ENCODE results near the gene CHDH. TPM values are rescaled to one million over a fixed set of nuclear protein-coding genes. Genes with fewer than 3 reads are reported as not detected.

CHDH gene
- total and polyA plus RNA-seq, 3 experiments from 2014 or later, result 0.42 to 0.71 TPM; not detected in 1

DNA sequence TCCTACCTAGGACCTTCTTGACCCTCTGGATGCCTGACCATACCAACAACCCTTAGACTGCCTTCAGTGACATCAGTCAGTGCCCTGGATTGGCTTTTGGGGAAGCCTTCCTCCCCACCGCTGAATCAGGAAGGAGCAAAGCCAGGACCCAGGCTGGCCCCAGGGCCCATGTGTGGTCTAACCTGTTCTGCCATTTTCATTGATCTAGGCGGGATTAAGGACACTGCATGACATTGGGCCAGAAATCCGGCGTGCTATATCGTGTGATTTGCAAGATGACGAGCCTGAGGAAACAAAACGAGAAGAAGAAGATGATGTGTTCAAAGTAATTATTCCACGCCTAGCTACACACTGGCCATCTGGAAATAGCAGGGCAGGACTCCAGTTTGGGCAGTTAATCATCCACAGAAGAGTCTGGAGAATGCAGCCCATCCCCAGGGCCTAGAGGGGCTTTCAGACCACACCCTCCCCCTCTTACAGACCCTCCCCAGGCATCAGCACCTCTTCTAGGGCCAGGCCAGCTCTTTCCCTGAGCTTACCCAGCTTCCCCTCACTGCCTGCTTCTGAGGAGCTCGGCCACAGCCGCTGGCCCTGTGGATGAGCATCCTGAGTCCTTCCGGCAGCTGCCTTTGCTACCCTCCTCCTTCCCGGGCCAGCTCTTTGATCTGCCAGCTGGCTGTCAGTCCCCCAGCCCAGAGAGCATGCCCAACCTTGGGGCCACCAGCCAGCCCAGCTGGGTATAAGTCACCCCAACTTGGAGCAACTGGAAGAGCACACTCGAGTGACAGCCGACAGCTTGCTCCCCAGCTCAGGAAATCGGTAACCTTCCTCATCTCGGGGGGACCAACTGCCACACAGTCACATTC lies 45.9 kb downstream of the CHDH start:
- DNase-seq, result no peak
- Histone ChIP-seq H3K9me3 (ENCODE audit: low read length) (no peaks in the 10 kb centered on the region), H3K36me3 (ENCODE audit: insufficient read depth, low read length) (no peaks in the 10 kb centered on the region), H3K4me3 (ENCODE audit: low read length) (no peak overlapping the region), H3K27me3 (ENCODE audit: insufficient read depth, low read length, poor library complexity, severe bottlenecking) (no peaks in the 10 kb centered on the region), H3K27ac (ENCODE audit: low read depth, low read length) (no peak overlapping the region), H3K4me1 (ENCODE audit: insufficient read depth, low read length) (no peaks in the 10 kb centered on the region)
- no peak overlapping the region for H3K27ac Mint-ChIP-seq
- no peaks in the 10 kb centered on the region for H3K36me3 Mint-ChIP-seq
- H3K27me3 Mint-ChIP-seq, result peaks cover 1 to 8% of the 10 kb centered on the region in 2 donors
- POLR2A ChIA-PET, result no interaction called here
- H3K4me3 Mint-ChIP-seq, result no peak overlapping the region
- no peaks in the 10 kb centered on the region for H3K9me3 Mint-ChIP-seq
- H3K4me1 Mint-ChIP-seq, result no peaks in the 10 kb centered on the region
- CTCF ChIA-PET, result interaction anchor here (0.6 kb wide), 1 partner anchor 309 kb away, joined by 3 read pairs; no protein-coding TSS in a partner anchor

GRCh38 chr3:53799338-53799865 lies 46.8 kb downstream of the CHDH start:
- no peak overlapping the region for H3K27ac Mint-ChIP-seq
- no peaks in the 10 kb centered on the region for H3K9me3 Mint-ChIP-seq
- H3K4me3 ChIP-seq (ENCODE audit: low read length), result no peak overlapping the region
- no peaks in the 10 kb centered on the region for H3K9me3 ChIP-seq (ENCODE audit: low read length)
- ChIA-PET POLR2A (no interaction called here), CTCF (no interaction called here)
- no peaks in the 10 kb centered on the region for H3K4me1 Mint-ChIP-seq
- no peaks in the 10 kb centered on the region for H3K36me3 Mint-ChIP-seq
- no peak for DNase-seq
- H3K27ac ChIP-seq (ENCODE audit: low read depth, low read length), result no peak overlapping the region
- H3K4me1 ChIP-seq (ENCODE audit: insufficient read depth, low read length), result no peaks in the 10 kb centered on the region
- H3K4me3 Mint-ChIP-seq, result no peak overlapping the region
- H3K27me3 ChIP-seq (ENCODE audit: insufficient read depth, low read length, poor library complexity, severe bottlenecking), result no peaks in the 10 kb centered on the region
- H3K27me3 Mint-ChIP-seq, result peaks cover 0 to 8% of the 10 kb centered on the region in 2 donors
- H3K36me3 ChIP-seq (ENCODE audit: insufficient read depth, low read length), result no peaks in the 10 kb centered on the region

DNA sequence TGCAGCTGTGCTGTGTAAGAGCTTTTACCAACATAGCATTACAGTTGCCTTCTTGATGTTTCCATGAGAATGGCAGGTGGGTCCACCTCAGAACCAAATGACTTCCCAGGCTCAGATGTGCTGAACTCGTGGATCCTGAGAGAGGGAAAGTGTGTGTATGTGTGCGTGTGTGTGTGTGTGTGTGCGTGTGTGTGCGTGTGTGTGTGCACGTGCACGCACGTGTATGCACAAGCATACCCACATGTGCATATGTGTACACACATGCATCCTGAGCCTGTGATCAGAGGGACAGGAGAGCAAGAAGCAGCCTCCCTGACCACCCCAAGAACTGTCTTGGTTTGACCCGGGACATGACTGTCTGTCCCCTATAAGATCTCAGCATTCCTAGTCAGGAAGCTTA lies 48.1 kb downstream of the CHDH start:
- Histone ChIP-seq H3K9me3 (ENCODE audit: low read length) (no peaks in the 10 kb centered on the region), H3K27ac (ENCODE audit: low read depth, low read length) (no peak overlapping the region), H3K4me3 (ENCODE audit: low read length) (no peak overlapping the region), H3K36me3 (ENCODE audit: insufficient read depth, low read length) (no peaks in the 10 kb centered on the region), H3K27me3 (ENCODE audit: insufficient read depth, low read length, poor library complexity, severe bottlenecking) (no peaks in the 10 kb centered on the region), H3K4me1 (ENCODE audit: insufficient read depth, low read length) (no peaks in the 10 kb centered on the region)
- ChIA-PET CTCF (no interaction called here), POLR2A (no interaction called here)
- no peaks in the 10 kb centered on the region for H3K36me3 Mint-ChIP-seq
- peaks cover 0 to 13% of the 10 kb centered on the region in 2 donors for H3K27me3 Mint-ChIP-seq
- no peak overlapping the region for H3K27ac Mint-ChIP-seq
- H3K9me3 Mint-ChIP-seq, result no peaks in the 10 kb centered on the region
- no peaks in the 10 kb centered on the region for H3K4me1 Mint-ChIP-seq
- no peak for DNase-seq
- no peak overlapping the region for H3K4me3 Mint-ChIP-seq

DNA sequence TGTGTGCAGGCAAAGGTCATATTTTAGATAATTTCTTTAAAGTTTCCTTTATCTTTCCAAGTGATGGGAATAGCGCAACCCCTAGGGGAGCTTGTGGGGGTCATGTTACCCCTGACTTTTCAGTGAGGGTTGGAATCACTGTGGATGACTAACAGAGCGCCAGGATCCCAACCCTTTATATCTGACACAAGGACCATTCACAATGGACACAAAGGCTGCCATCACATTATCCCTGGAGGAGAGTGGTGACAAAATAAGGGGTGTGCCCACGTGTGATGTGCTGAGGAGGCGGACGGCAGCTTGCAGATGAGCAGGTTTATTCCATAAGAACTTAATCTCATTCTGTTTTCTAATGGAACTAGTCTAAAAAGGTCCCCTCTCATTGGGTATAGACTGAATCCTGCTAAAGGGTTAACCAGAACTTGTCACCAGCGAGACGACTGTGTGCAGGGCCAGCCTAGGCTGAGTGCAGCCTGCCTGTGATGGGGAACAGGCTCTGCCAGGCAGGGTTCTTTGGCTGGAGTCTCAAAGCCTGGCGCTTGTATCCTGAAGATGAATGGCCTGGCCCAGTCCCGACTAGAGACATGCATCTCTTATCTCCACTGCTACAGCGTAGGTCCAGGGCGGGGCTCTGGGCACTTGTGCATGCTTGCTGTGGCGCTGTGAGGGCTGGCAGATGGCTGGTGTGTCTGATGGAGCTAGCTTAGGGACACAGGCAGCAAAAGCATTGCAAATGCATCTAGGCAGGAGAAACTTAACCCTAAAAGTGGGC lies 50.2 kb downstream of the CHDH start:
- ChIA-PET POLR2A (no interaction called here), CTCF (no interaction called here)
- H3K4me3 ChIP-seq (ENCODE audit: low read length), result no peak overlapping the region
- no peaks in the 10 kb centered on the region for H3K36me3 Mint-ChIP-seq
- no peak for DNase-seq
- H3K9me3 Mint-ChIP-seq, result no peaks in the 10 kb centered on the region
- H3K27ac Mint-ChIP-seq, result no peak overlapping the region
- no peaks in the 10 kb centered on the region for H3K4me1 ChIP-seq (ENCODE audit: insufficient read depth, low read length)
- H3K9me3 ChIP-seq (ENCODE audit: low read length), result no peaks in the 10 kb centered on the region
- H3K4me3 Mint-ChIP-seq, result no peak overlapping the region
- no peaks in the 10 kb centered on the region for H3K36me3 ChIP-seq (ENCODE audit: insufficient read depth, low read length)
- H3K27me3 ChIP-seq (ENCODE audit: insufficient read depth, low read length, poor library complexity, severe bottlenecking), result no peaks in the 10 kb centered on the region
- H3K4me1 Mint-ChIP-seq, result no peaks in the 10 kb centered on the region
- H3K27me3 Mint-ChIP-seq, result peaks cover 1 to 11% of the 10 kb centered on the region in 2 donors
- no peak overlapping the region for H3K27ac ChIP-seq (ENCODE audit: low read depth, low read length)

DNA sequence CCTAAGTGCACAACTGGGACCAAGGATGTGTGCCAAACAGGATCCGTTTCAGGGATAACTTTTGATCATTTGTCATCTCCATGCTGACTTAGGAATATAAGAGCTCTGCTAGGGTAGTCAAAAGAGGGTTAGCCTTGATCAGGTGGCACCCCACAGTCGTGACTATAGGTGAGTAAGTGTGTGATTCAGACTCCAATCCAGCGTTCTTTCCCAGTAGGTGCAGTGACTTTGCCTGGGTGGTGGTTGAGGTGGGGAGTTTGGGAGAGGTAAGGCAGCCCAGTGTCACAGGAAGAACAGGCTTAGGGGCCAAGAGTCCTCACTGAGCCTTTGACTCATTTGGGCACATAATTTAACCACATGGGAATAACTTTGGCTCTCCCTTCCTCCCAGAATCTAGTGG lies 51.0 kb downstream of the CHDH start:
- Mint-ChIP-seq H3K4me1 (no peaks in the 10 kb centered on the region), H3K27ac (no peak overlapping the region), H3K4me3 (no peak overlapping the region), H3K36me3 (no peaks in the 10 kb centered on the region), H3K27me3 (peaks cover 1 to 7% of the 10 kb centered on the region in 2 donors), H3K9me3 (no peaks in the 10 kb centered on the region)
- Histone ChIP-seq H3K27me3 (ENCODE audit: insufficient read depth, low read length, poor library complexity, severe bottlenecking) (no peaks in the 10 kb centered on the region), H3K4me3 (ENCODE audit: low read length) (no peak overlapping the region), H3K27ac (ENCODE audit: low read depth, low read length) (no peak overlapping the region), H3K4me1 (ENCODE audit: insufficient read depth, low read length) (no peaks in the 10 kb centered on the region), H3K36me3 (ENCODE audit: insufficient read depth, low read length) (no peaks in the 10 kb centered on the region), H3K9me3 (ENCODE audit: low read length) (no peaks in the 10 kb centered on the region)
- no peak for DNase-seq
- POLR2A ChIA-PET, result no interaction called here
- CTCF ChIA-PET, result no interaction called here

GRCh38 chr3:53794597-53794996 lies 51.6 kb downstream of the CHDH start:
- Mint-ChIP-seq H3K9me3 (no peaks in the 10 kb centered on the region), H3K4me1 (no peaks in the 10 kb centered on the region), H3K27me3 (peaks cover 1 to 5% of the 10 kb centered on the region in 2 donors), H3K4me3 (no peak overlapping the region), H3K36me3 (no peaks in the 10 kb centered on the region), H3K27ac (no peak overlapping the region)
- Histone ChIP-seq H3K27me3 (ENCODE audit: insufficient read depth, low read length, poor library complexity, severe bottlenecking) (no peaks in the 10 kb centered on the region), H3K36me3 (ENCODE audit: insufficient read depth, low read length) (no peaks in the 10 kb centered on the region), H3K27ac (ENCODE audit: low read depth, low read length) (no peak overlapping the region), H3K4me3 (ENCODE audit: low read length) (no peak overlapping the region), H3K9me3 (ENCODE audit: low read length) (no peaks in the 10 kb centered on the region), H3K4me1 (ENCODE audit: insufficient read depth, low read length) (no peaks in the 10 kb centered on the region)
- ChIA-PET POLR2A (no interaction called here), CTCF (no interaction called here)
- no peak for DNase-seq

- H3K27ac Mint-ChIP-seq, result no peak overlapping the region
- H3K36me3 Mint-ChIP-seq, result no peaks in the 10 kb centered on the region
- no peaks in the 10 kb centered on the region for H3K9me3 Mint-ChIP-seq
- ChIA-PET CTCF (no interaction called here), POLR2A (no interaction called here)
- peaks cover 3 to 8% of the 10 kb centered on the region in 2 donors for H3K27me3 Mint-ChIP-seq
- Histone ChIP-seq H3K27me3 (ENCODE audit: insufficient read depth, low read length, poor library complexity, severe bottlenecking) (no peaks in the 10 kb centered on the region), H3K27ac (ENCODE audit: low read depth, low read length) (no peak overlapping the region), H3K9me3 (ENCODE audit: low read length) (no peaks in the 10 kb centered on the region), H3K36me3 (ENCODE audit: insufficient read depth, low read length) (no peaks in the 10 kb centered on the region), H3K4me1 (ENCODE audit: insufficient read depth, low read length) (no peaks in the 10 kb centered on the region), H3K4me3 (ENCODE audit: low read length) (no peak overlapping the region)
- DNase-seq, result no peak
- H3K4me1 Mint-ChIP-seq, result no peaks in the 10 kb centered on the region
- no peak overlapping the region for H3K4me3 Mint-ChIP-seq
These were observed 53.4 kb downstream of the CHDH start for GRCh38 chr3:53792866-53793265.

DNA sequence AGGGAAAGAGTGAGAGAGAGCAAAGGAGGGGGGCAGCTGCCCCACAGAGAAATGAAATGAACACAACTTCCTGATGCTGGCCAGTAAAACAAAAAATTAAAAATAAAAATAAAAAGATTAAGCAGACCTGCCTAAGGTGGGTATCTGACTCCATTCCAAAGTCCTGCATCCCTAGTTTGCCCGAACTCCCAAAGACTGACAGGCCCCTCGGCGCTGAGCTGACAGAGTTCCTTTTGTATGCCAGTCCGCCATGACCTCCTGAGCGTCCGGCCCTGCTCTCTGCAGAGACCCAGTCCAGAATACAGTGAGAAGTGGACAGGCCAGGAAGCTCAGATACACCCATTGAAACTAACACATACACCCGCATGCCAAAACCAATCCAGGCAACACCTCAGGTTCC lies 54.9 kb downstream of the CHDH start:
- H3K4me3 ChIP-seq (ENCODE audit: low read length), result no peak overlapping the region
- Mint-ChIP-seq H3K4me1 (no peaks in the 10 kb centered on the region), H3K36me3 (no peaks in the 10 kb centered on the region), H3K4me3 (no peak overlapping the region), H3K9me3 (no peaks in the 10 kb centered on the region), H3K27ac (no peak overlapping the region), H3K27me3 (peaks cover 4 to 16% of the 10 kb centered on the region in 2 donors)
- ChIA-PET POLR2A (no interaction called here), CTCF (no interaction called here)
- DNase-seq, result no peak
- no peaks in the 10 kb centered on the region for H3K27me3 ChIP-seq (ENCODE audit: insufficient read depth, low read length, poor library complexity, severe bottlenecking)
- H3K27ac ChIP-seq (ENCODE audit: low read depth, low read length), result no peak overlapping the region
- no peaks in the 10 kb centered on the region for H3K4me1 ChIP-seq (ENCODE audit: insufficient read depth, low read length)
- no peaks in the 10 kb centered on the region for H3K9me3 ChIP-seq (ENCODE audit: low read length)
- no peaks in the 10 kb centered on the region for H3K36me3 ChIP-seq (ENCODE audit: insufficient read depth, low read length)

Data from CD8-positive, alpha-beta memory T cell (primary cell).